NOMO-1 treated with DMSO at 0.1 percent for 48 hours (cell line): Measurements from ENCODE around the gene OSTM1.

Experiments used
- DNase-seq: peaks from one replicate; lab custom pipeline; 2025; ENCODE audit not compliant: unreplicated experiment; lab: John Stamatoyannopoulos, UW

OSTM1 gene, protein sequence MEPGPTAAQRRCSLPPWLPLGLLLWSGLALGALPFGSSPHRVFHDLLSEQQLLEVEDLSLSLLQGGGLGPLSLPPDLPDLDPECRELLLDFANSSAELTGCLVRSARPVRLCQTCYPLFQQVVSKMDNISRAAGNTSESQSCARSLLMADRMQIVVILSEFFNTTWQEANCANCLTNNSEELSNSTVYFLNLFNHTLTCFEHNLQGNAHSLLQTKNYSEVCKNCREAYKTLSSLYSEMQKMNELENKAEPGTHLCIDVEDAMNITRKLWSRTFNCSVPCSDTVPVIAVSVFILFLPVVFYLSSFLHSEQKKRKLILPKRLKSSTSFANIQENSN

DNA sequence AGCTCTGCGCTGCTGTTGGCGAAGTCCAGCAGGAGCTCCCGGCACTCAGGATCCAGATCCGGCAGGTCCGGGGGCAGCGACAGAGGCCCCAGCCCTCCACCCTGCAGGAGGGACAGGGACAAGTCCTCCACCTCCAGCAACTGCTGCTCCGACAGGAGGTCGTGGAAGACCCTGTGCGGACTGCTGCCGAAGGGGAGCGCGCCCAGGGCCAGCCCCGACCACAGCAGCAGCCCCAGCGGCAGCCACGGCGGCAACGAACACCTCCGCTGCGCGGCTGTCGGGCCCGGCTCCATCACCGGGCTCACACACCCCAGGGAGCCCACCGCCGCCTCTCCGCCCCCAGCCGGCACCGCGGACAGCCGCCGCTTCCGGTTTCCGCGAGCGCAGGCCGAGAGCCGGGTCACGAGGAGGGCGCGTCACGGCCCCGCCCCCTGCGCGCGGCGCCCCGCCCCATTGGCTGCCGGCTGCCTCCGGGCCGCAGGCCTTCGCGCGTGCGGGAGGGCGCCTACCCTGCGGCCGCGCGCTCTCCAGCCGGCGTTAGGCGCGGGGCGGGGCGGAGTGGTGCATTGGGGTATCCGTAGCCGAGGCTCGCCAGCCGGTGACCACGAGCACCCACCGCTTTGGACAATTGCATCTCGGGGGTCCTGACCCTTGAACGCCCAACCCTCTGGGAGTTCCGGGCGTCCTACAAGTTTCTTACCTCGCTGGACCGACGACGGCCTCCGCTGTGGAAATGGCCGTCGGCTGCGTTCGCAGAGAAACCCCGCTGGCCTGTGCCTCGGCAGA is at the start of gene OSTM1:
OSTM1 (minus strand) TSS at position 383 of the 786 bp plus-strand sequence; CDS start at position 293, 90 bp downstream.
- peak; percentile 88 for DNase-seq

DNA sequence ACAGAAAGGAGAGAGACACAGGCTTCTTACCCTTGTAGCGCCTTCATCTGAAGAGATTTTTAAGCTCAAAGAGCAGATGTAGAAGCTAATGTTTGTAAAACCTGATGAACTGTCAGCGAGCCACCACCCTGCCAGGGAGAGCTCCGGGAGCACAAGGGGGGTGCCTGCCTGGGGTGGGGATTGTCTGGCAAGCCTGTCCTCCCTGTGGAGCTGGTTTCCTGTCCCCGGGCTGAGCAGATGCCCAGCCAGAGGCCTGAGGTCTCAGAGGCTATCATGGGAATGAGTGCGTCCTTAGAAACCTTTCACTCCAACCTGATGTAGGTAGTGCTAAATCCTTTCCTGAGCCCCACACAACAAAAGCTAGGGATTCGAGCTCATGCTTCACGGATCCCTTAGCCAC is 49.4 kb upstream of the OSTM1 start:
- DNase-seq, result no peak

DNA sequence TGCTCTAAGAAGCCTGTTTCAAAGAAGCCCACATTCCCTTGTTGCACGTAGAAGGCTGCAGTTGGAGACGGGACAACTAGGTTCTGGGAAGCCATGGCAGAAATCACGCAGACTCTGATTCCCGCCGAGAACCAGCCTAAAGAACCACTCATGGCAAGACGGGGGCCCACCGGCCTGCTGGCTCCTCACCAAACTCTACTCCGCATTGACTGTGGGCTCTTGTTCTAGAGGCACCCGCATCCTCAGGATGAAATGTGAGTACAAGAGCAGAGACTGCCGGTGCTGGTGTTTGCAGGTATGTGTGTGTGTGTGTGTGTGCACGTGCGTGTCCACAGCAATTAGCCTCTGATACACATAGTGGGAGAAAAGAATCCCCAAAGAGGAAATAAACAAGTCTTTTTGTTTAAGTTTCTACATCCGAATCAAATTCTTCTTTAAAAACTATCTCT is 49.0 kb upstream of the OSTM1 start:
- DNase-seq, result no peak

DNA sequence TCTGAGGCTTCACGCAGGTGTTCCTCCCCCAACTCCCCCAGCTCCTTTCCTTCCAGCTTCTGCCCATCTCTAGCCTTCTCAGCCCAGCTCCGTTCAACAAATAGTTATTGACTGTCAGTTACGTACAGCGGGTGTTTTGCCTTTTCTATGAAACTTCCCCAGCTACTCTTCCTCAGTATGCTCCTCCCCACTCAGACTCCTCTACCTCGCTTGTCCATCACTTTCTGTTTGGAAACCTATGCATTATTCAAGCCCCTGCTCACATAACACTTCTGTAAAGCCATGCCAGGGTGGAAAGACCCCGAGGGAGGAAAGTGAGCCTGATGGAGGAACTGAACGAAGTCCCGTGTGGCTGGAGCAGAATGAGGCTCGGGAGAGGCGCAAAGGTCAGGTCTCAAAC is 47.1 kb upstream of the OSTM1 start:
- no peak for DNase-seq

DNA sequence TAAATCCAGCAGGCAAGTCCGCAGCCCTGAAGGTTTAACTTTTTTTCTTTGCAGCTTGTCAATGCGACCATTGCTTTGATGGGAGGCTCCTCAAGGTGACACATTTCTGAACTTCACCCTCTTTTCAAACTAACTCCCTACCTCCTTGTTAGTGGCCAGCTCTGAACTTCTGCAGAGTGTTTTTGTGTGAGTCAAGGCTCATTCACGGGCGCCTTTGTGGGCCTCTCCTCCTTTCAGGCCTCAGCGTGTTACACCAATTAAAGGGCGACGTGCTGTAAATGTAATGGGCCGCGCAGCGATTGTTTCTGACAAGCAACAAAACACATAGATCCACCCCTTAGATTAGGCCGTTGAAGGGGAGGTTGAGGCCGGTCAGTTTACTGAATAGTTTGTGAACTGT is 45.8 kb upstream of the OSTM1 start:
- no peak for DNase-seq

DNA sequence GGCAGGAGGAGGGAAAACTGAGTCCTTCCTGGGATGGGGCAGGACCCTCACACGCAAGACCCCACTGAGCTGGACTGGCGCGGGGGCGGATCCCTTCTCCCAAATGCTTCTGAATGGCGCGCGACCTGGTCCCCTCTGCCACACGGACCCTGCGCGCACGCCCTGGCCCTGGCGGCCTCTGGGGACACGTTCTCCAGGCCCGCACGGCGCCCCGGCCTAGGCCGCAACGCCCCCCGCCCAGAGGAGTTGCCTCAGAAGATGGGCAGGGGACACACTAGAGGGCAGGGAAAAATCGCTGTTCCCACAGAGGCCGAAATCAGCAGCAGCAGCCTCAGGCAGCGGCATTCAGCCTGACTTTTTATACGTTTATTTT is 45.2 kb upstream of the OSTM1 start:
- DNase-seq, result no peak

DNA sequence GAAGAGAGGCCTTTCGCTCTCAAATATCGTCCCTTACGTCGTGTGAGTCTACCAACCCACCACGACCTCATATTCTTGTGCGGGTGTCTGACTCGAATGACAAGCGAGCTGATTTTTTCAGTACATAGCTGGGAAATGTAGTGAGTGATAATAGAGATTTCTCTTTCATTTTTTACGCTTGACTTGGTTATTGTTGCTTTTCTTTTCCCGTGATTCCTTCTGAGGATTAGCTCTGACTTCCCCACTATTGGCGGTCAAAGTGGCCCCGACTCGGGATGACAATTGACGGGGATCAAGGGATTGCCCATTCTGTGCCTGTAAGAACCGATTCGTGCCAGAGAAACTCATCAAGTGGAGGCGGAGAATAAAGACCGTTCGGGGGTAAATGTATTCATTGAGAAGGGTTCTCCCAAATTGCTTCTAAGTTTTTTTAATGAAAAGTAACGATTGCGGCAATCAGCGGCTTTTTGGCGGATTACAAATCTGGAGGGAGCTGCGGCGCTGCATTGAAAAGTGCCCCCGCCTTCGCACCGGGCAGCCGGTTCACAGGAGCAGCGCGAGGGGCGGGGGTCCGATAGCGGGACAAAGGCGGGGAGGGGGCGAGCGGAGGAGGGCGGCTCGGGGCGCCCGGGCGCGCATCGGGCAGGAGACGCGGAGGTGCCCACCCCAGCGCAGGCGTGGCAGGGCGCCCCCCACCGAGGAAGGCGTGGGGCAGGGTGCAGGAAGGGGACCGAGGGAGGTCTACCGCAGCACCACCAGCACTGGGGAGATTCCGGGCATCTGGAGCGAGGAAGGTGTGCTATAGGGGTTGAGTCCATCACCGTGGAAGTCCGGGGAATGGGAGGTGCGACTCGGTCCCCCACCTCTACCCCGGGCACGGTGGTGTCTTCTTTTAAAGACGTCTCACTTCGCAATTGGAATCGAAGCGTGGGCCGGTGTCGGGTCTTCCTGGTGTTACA is 44.5 kb upstream of the OSTM1 start:
- DNase-seq, result peak; percentile 7

DNA sequence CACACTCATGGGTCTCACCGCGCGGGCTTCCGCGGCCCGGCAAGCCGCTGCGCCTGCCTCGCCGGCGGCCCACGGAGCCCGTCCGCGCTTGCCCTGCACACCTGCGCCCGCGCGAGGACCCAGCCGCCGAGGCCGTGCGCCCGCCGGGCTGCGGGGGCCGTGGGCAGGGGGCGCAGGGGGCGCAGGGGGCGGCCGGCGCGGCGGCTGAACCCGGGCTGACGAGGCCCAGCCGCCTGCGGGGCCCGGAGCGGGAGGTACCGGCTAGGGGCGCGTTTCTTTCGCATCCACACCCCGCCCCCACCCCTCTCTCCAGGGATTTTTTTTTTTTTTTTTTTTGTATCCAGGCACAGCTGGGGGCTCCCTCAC is 43.8 kb upstream of the OSTM1 start:
- no peak for DNase-seq

DNA sequence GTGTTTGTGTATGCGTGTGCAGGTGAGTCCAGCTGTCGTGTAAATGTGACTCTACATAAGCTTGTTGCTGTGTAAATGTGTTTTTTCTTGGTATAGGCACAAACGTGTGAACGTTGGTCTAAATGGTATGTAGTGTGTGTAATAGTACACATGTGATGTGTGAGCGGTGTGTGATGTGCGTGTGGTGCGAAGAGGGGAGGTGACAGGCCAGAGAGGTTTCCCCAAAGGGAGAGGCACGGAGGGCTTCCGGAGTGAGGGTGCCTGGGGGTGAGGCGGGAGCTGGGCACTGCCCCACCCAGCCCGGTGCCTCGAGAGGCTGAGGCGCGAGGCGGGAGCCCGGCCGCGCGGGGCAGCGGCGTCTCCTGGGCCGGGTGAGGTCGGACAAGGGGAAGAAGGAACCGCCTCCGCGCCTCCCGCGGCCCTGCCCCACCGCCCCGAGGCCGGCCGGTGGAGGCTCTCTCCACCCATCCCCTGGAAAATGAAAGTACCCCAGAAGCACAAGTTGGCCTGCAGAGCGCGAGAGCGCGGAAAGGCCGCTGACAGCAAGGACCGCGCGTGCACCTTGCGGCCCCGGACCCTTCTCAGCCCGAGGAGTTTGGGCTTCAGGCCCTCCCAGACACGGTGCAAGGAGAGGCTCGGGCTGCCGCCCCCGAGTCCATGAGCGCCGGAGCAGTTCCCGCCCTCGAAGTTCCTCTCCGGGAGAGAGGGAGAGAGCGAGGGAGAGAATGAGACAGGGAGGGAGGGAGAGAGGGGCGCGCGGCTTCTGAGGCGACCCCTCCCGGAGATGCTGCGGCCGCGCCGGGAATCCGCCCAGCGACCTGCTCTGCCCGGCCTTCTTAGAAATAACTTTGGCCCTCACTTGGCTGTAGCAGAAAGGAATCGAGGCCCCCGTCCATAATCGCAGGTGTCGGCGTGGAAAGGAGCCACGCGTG is 43.2 kb upstream of the OSTM1 start:
- peak; percentile 37 for DNase-seq

DNA sequence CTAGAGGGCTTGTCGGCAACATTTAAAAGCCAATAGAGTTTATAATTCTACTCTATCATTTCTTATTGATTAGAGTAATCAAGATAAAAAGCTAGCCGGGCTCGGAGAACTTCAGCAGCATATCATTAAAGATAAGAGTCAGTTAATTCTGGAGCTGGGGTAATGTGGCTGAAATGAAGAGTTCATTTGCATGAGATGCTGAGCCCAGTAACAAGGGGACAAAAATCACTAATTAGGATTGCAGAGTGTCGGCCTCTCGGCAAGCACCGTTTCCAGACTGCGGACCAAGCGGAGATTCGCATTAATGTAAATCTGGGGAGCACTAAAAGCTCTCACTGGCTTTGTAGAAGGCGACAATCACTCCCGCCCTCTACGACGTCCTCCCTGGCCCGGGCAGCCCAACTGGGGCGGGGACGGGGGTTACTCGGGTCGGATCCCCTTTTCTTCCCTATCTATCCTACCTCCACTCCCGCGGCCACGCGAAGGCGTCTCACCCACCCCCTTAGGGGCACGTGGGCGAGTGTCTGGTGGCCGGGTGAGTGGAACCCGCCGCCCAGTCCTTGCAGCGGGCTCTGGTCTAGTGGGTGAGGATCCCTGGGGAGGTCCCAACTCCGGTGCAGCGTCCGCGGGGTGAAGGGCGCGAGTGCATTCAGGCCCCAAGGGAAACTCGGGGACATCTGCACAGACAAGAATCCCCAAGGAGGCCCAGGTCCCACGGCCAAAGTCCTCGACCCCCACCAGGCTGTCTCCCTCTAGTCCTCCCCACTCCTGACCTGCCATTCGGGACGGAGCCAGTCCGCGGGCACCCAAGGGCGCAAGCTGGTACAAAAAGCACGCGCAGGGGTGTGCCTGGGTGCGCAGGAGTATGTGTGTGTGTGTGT is 42.2 kb upstream of the OSTM1 start:
- DNase-seq, result no peak

DNA sequence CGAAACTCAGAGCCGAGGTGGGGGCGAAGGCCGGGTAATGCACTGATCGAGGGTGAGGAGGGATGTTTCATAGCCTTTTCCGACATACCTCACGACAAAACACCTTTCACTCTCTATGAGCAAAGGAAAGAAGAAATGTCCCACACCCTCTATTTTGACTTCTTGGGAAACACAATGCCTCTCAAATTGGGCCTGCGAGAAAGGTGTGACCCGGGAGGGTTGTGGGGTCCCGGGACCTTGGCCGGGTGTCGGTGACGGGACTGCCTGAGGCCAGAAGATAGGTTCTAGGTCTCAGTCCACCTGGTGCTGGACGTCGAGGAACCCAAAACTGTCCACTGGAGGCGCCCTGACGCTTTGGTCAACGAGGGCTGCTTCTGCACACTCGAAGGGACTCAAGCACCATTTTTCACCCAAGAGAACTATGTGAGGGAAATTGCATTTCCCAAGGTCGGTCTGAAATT is 41.1 kb upstream of the OSTM1 start:
- peak; percentile 31 for DNase-seq

DNA sequence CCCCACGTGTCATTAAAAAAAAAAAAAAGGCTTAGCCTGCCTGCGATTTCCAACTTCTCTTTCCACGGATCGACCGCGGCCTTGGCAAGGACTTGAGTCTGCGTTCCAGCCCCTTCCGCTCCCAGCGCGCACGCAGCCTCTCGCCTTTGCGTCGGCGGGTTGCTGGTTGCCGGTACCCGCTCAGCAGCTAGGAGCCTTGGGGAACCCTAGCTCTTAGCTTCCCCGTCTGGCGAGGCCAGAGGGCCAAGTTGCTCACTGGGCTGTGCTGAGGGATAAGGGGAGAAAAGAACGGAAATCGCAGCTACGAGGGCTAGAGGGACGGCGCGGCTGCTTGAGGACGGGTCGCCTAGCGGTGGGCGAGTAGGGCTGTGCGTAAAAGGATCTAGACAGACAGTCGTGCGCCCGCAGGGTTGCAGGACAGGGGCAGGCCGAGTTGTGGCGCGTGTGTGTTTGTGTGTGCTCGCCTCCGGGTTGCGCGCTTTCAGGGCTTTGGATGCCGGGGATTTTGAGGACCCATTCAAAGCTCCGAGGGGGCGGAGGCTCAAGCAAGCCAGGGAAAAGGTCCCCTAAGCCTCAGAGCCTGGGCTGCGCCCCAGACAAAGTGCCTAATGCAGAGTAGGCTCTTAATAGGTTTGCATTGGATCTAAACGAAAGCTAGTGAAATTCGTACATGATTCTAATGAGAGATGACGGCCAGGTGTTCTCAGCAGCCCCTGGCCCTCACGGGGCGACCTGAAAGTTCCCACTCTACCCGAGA is 40.5 kb upstream of the OSTM1 start:
- DNase-seq, result peak; percentile 48

DNA sequence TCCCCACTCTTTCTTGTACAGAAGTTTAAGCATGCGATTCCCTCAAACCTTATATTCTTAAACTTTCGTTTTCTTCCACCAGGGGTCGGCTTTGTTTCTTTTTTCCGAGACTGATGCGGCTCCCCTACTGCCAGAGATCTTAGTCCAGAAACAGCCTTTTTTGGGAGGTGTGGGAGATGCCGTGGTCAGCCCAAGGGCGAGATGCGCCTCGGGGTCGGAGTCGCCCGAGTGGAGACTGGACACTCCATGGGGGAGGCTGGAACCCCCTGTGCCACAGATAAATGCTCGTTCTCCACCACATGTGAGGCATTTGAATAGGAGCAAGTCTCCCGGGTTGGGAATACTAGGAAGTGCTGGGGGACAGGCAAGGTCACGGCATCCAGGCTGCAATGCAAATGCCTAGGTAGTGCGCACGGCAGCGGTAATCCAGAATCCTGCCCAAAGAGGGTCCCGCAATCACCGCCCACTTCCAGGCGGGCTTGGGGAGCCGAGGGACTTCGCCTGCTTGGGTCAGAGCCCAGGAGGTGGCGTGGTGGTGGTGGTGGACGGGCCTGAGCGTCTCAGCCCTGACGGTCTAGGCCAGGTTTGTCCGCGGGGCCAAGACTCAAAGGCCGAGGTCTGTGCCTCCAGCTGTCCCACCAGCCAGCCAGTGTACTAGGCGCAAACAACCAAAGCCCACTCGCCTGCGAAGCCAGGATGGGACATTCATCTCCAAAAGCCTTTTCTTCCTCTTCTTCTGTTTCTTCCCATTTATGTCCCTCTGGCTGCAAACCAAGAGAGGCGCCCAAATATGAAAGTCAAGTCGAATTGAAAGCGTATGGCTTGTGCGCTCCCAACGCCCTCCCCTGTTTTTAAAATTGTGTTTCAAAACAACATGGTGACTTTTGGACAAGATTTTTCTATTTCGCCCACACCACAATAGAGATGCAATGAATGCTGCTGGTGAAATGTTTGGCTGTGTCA is 39.3 kb upstream of the OSTM1 start:
- DNase-seq, result peak; percentile 62

DNA sequence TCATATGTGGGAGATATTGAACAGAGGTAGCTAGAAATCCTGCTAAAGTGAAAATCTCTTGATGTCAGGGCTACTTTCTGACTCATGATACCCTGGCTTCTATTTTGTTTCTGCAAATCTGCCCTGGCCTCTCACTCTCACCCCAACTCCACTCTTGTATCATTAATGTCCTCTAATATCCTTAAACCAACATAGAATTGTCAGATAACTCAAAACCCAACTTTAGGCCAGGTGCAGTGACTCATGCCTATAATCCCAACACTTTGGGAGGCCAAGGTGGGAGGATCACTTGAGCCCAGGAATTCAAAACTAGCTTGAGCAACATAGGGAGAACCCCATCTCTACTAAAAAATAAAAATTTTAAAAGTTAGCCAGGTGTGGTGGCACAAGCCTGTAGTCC is 33.8 kb upstream of the OSTM1 start:
- no peak for DNase-seq

DNA sequence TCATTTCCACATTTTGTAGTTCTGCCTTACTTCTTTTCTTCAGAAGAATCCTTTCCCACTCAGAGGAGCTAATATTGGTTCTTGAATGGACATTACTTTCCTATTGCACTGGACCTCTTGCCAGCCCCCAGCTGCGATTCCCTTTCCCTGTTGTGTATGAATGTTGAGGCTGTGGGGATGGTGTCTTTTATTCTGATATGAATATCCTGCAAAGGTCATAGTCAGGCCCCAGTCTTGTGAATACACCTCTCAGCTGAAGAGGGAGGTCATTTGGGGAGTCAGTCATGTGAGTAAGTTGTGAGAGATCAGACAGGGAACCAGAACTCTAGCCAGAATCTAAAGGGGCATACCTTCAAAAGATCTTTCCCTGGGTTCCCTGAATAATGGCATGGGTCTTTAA is 32.6 kb upstream of the OSTM1 start:
- DNase-seq, result no peak

DNA sequence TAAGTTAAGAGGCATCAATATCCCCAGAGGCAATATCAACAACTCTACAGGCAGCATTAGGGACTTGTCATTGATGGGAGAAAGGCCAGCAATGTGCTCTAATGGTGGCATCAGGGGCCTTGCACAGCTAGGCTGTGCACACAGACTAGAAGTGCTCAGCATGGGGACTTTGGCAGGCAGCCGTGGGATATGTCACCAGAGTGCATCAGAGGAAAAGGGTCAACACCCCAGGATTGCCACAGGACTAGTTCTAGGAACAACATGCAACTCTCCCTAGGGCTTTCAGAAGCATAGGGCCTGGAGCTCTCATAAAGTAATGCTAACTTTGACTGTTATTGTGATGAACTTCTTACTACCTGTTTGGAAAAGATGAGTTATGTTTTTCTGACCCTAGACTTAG is 32.2 kb upstream of the OSTM1 start:
- no peak for DNase-seq

DNA sequence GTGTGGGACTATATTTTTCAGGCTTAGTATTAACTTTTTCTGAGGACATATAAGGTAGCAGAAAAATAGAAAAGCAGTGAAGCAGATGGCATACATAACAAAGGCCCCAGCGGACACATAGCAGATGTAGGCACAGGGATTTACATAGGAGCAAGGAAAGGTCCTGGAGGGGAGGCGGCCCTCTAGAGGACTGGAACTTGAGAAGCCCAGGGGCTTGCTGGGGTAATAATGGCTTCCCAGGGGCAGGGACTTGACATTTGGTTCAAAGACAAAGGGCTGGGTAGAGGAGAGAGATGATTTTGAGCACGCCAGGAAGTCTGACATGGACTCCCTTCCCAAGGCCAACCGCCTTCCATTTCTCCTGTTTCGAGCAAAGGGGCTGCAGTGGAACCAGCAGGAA is 31.7 kb upstream of the OSTM1 start:
- DNase-seq, result no peak
